Heart right ventricle (tissue), 16 donors: ENCODE results near the gene FLNB. TPM values are rescaled to one million over a fixed set of nuclear protein-coding genes. Genes with fewer than 3 reads are reported as not detected.
"Not testable (repeated sequence)": the region's sequence is repeated elsewhere in the genome, so short reads cannot be mapped to it uniquely, and the experiment has no call there.

Experiments used
- ATAC-seq, 8 donors: fragments of 200-7000 bp; cut with Tn5 transposase; one replicate each; pipeline ENCODE4 v1.9.1; 2020; ENCODE audit warnings: mild to moderate bottlenecking in 8 of 8, moderate library complexity in 8 of 8, moderate number of reproducible peaks in 1 of 8
- DNase-seq, 2 donors: peaks; one replicate each; pipeline ENCODE4 v3.0.0-alpha.2; 2020
- H3K27ac ChIP-seq, 10 donors: fragments of 200-600 bp; sonication (generic) in 2 of 10; one replicate each; pipeline versions ENCODE4 v1.5.0 to v1.8.0; 2020 to 2022; ENCODE audit warnings: mild to moderate bottlenecking in 3 of 10
- H3K27me3 ChIP-seq, 7 donors: fragments of 200-600 bp; one replicate each; pipeline ENCODE4 v1.8.0; 2021 to 2022; ENCODE audit warnings: mild to moderate bottlenecking in 2 of 7
- H3K36me3 ChIP-seq, 9 donors: fragments of 200-600 bp; sonication (generic) in 1 of 9; one replicate each; pipeline versions ENCODE4 v1.5.0 to v1.8.0; 2020 to 2022; ENCODE audit warnings: mild to moderate bottlenecking in 2 of 9
- H3K4me1 ChIP-seq, 9 donors: fragments of 200-600 bp; sonication (generic) in 1 of 9; one replicate each; pipeline versions ENCODE4 v1.5.0 to v1.8.0; 2020 to 2022; ENCODE audit warnings: mild to moderate bottlenecking in 4 of 9
- H3K4me3 ChIP-seq, 10 donors: fragments of 200-600 bp; sonication (generic) in 2 of 10; one replicate each; pipeline versions ENCODE4 v1.5.0 to v1.8.0; 2020 to 2022; ENCODE audit warnings: mild to moderate bottlenecking in 7 of 10, moderate library complexity in 2 of 10
- H3K9me3 ChIP-seq, 11 donors: fragments of 200-600 bp in 10 of 11; sonication (generic) in 2 of 11; one replicate each; pipeline versions ENCODE4 v1.5.0 to v1.8.0; 2013 to 2022; ENCODE audit warnings: mild to moderate bottlenecking in 2 of 11, control low read depth in 1 of 11, moderate library complexity in 1 of 11
- WGBS, 2 donors: extraction: QIAGEN DNeasy Blood & Tissue Kit; methylation state at CpG; one replicate each; pipeline ENCODE4 v1.1.7; 2013; ENCODE audit warnings: inconsistent platforms in 1 of 2; 5-methylcytosine and 5-hydroxymethylcytosine counted together
- intact Hi-C, 10 donors: fragments of 100-400 bp; cut with DNase I; formaldehyde crosslinking; loops; one replicate each; pipeline versions ENCODE4 v1.11.1 to v1.14.2; 2022
- polyA plus RNA-seq, 2 donors: library from polyadenylated mRNA; stranded (reverse); fragments of 200-250 nt; gene quantifications; one replicate each; pipeline ENCODE4 v1.2.3, GENCODE V29; 2013
- total RNA-seq, 10 donors: library from RNA; stranded (reverse); fragmentation: NEBNext Ultra II Directional in 3 of 10; extraction: Animal tissue kit (Norgen Biotek cat#: 25700) in 3 of 10; gene quantifications; one replicate each; pipeline versions ENCODE4 v1.2.1 to v1.2.4, GENCODE V29; 2021 to 2023
- TF ChIP-seq, protein P1 (sequence below), 9 donors: fragments of 200-600 bp; sonication (generic) in 2 of 9; IDR thresholded peaks; one replicate each; pipeline versions ENCODE4 v1.5.0 to v1.8.0; 2021 to 2022; ENCODE audit warnings: antibody characterized with exemption in 9 of 9, mild to moderate bottlenecking in 5 of 9, moderate library complexity in 1 of 9
- donor health status: Arrhythmogenic right ventricular cardiomyopathy.
- donor health status: ischemic (EF 13 %, LVEDD 7.1; RV severe dilation, severe dysfunction).
- donor health status: healthy with polysubstance abuse.
- donor health status: DM: no; HTN: yes; CAD: no.
- donor health status: DM: no; HTN: no; CAD: no.
- donor health status: ischemic (EF 25% LVEDD 6.9; RV normal size, moderate dysfunction).
- donor health status: ischemic (EF 25% LVEDD 5.7; RV mildly dilated, moderate dysfunction).
- donor health status: healthy.
- donor health status: DM: yes; HTN: yes; CAD: no.
- donor health status: Ischemic cardiomyopathy.
- donor health status: ischemic (EF 35%, LVEDD 5.7; RV mildly dilated, moderate dysfunction).
- donor health status: nonischemic (EF 11% LVEDD 7.7; RV severe dilation, severe dysfunction).
- donor health status: DM: yes; HTN: yes; CAD: no.
- donor health status: PGD.
- donor health status: ischemic (EF 29% LVEDD 5.4; RV normal size, mild dysfunction).
- donor health status: nonischemic (EF 23%, LVEDD 6.1; RV moderate dilation, normal function).

The FLNB gene
- total and polyA plus RNA-seq, 12 donors, result 27.4 to 65.3 (median 38.6) TPM

DNA sequence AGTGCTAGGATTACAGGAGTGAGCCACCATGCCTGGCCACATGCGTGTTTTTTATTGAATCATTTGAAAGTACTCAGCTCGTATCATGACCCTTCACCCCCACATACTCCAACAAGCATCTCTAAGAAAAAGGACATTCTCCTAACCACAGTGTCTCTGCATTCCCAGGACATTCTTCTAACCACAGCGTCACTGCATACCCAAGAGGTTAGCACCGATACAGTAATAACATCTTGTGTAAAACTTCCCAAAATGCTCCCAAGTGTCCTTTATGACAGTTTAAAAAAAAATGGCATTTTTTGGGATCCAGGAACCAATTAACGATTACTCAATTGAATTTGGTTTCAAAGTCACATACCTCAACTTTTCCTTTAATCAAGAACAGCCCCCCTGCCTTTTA lies 39.6 kb downstream of the FLNB start:
- WGBS, 2 donors, result 75 to 84% methylated on average over 5 of the region's 5 CpGs
- TF ChIP-seq, protein P1, sequence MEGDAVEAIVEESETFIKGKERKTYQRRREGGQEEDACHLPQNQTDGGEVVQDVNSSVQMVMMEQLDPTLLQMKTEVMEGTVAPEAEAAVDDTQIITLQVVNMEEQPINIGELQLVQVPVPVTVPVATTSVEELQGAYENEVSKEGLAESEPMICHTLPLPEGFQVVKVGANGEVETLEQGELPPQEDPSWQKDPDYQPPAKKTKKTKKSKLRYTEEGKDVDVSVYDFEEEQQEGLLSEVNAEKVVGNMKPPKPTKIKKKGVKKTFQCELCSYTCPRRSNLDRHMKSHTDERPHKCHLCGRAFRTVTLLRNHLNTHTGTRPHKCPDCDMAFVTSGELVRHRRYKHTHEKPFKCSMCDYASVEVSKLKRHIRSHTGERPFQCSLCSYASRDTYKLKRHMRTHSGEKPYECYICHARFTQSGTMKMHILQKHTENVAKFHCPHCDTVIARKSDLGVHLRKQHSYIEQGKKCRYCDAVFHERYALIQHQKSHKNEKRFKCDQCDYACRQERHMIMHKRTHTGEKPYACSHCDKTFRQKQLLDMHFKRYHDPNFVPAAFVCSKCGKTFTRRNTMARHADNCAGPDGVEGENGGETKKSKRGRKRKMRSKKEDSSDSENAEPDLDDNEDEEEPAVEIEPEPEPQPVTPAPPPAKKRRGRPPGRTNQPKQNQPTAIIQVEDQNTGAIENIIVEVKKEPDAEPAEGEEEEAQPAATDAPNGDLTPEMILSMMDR (IDR thresholded peaks at IDR 0.05), result no peak
- H3K4me1 ChIP-seq, result peaks cover 16 to 87% (median 75%) of the 10 kb centered on the region in 9 donors
- no peak overlapping the region for H3K4me3 ChIP-seq
- H3K9me3 ChIP-seq, result no peaks in the 10 kb centered on the region
- H3K27ac ChIP-seq, result peak overlapping the region in 7 of 10 donors; percentile 49 to 91 (median 76)
- no peaks in the 10 kb centered on the region for H3K27me3 ChIP-seq
- no peaks in the 10 kb centered on the region for H3K36me3 ChIP-seq
- intact Hi-C loops, result loop anchor here in 2 of 10 donors (5.0 kb wide), 1 partner anchor 36 kb away; no protein-coding TSS in a partner anchor
- ATAC-seq (no peak), DNase-seq (no peak)

DNA sequence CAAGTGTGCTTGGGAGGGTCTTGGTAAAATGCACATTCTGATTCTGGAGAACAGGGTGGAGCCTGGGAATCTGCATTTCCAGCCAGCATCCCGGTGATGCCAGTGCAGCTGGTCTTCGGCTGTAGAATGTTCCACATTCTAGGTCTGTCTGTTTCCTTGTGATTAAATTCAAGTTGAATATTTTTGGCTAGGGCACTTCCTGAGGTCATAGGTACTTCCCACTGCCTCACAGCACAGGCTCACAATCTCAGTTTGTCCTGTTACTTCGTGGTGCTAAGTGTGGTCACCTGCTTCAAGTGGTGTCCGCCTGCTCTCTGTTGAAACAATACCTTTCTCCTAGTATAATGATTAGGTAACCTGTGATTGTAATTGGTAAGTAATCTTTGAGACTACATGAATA lies 40.1 kb downstream of the FLNB start:
- intact Hi-C loops, result loop anchor here in 2 of 10 donors (5.0 kb wide), 1 partner anchor 36 kb away; no protein-coding TSS in a partner anchor
- peak overlapping the region; percentile 49 to 91 (median 70) for H3K27ac ChIP-seq
- H3K4me3 ChIP-seq, result no peak overlapping the region
- peaks cover 16 to 89% (median 73%) of the 10 kb centered on the region in 9 donors for H3K4me1 ChIP-seq
- no peaks in the 10 kb centered on the region for H3K9me3 ChIP-seq
- H3K27me3 ChIP-seq, result no peaks in the 10 kb centered on the region
- TF ChIP-seq, protein P1 (IDR thresholded peaks at IDR 0.05), result no peak
- H3K36me3 ChIP-seq, result no peaks in the 10 kb centered on the region
- 30 to 37% methylated on average over 4 of the region's 4 CpGs for WGBS, 2 donors
- ATAC-seq, result peak in 6 of 8 donors; percentile 33 to 63 (median 46)
- DNase-seq, result peak in 1 of 2 donors; percentile 47

DNA sequence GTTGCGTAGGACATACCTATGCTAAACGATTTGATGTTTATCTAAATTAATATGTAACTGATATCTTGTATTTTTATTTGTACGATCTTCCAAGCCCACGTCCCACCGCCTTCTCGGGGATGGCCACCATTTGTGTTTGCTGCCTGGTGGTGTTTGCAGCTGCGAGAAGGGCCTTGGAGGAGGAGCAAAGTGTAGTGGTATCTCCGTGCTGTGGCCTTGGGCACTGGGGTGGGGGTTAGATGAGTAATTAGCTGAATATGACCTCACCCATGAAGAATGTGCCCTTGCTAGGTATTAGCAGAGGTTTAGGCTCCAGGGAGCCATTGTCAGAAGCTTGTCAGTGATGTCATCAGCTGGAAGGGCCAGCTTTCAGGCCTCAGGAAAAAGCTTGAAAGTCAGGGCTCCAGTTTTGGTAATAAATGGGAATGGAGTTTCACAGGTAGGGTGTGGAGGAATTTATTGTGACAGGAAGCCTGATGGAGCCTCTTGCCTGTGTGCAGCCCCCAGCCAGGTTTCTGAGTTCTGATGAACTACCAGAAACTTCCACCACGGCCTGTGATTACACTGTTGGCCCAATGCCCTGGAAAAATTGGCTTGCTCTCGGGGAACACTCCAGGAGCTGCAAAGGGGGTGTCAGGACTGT lies 41.0 kb downstream of the FLNB start:
- intact Hi-C loops, result loop anchor here in 2 of 10 donors (5.0 kb wide), 1 partner anchor 37 kb away; no protein-coding TSS in a partner anchor
- peak; percentile 59 to 85 (median 82) for ATAC-seq
- H3K4me3 ChIP-seq, result no peak overlapping the region
- H3K4me1 ChIP-seq, result peaks cover 16 to 85% (median 65%) of the 10 kb centered on the region in 9 donors
- 49 to 52% methylated on average over 10 of the region's 10 CpGs for WGBS, 2 donors
- H3K27me3 ChIP-seq, result no peaks in the 10 kb centered on the region
- TF ChIP-seq, protein P1 (IDR thresholded peaks at IDR 0.05), result no peak
- H3K36me3 ChIP-seq, result no peaks in the 10 kb centered on the region
- peak; percentile 28 to 77 for DNase-seq
- peak overlapping the region; percentile 49 to 91 (median 70) for H3K27ac ChIP-seq
- no peaks in the 10 kb centered on the region for H3K9me3 ChIP-seq

DNA sequence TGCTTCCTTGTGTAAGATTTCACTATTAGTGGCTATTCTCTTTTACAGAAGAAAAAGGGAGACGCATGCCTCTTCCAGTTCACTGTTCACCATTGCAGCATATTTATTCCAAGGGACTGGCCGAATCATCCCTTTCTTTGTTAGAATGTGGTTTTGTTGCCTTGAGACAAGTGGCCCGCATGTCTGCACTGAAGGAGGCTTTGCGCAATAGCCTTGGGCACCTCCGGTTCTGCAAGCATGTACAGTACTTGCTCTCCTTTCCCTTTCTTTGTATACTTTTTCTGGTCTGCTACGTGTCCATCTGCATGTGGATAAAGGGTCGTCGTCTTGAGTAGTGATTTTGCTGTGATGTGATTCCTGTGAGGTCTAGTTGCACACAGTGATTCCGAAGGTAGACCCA lies 43.0 kb downstream of the FLNB start:
- ATAC-seq, result no peak
- Histone ChIP-seq H3K27ac (peak overlapping the region in 6 of 10 donors; percentile 64 to 91 (median 77)), H3K9me3 (no peaks in the 10 kb centered on the region), H3K27me3 (no peaks in the 10 kb centered on the region), H3K36me3 (no peaks in the 10 kb centered on the region), H3K4me3 (no peak overlapping the region), H3K4me1 (peaks cover 16 to 69% (median 52%) of the 10 kb centered on the region in 9 donors)
- DNase-seq, result no peak
- TF ChIP-seq, protein P1 (IDR thresholded peaks at IDR 0.05), result no peak
- WGBS, 2 donors, result 83 to 90% methylated on average over 9 of the region's 9 CpGs
- intact Hi-C loops, result loop anchor here in 1 of 10 donors (5.0 kb wide), 1 partner anchor 39 kb away; no protein-coding TSS in a partner anchor

DNA sequence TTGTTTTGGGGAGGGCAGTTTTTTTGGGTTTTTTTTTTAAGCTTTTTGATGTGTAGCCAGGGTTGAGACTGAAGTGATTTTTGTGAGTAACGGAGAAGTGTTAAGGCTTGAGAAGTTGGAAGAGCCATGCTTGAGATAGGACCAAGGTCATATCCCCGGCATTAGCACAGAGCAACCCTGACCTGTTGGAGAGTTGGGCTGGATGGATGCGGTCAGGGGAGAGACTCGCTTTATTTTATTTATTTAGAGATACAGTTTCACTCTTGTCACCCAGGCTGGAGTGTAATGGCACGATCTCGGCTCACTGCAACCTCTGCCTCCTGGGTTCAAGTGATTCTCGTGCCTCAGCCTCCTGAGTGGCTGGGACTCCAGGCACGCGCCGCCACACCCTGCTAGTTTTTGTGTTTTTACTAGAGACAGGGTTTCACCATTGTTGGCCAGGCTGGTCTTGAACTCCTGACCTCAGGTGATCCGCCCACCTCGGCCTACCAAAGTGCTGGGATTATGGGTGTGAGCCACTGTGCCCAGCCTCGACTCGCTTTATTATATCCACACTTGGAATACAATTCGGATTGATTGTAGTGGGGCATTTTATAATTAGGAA lies 43.5 kb downstream of the FLNB start:
- not testable (repeated sequence) for H3K9me3 ChIP-seq, H3K36me3 ChIP-seq, H3K27me3 ChIP-seq, H3K4me3 ChIP-seq, DNase-seq, ATAC-seq
- intact Hi-C loops, result loop anchor here in 1 of 10 donors (5.0 kb wide), 1 partner anchor 39 kb away; no protein-coding TSS in a partner anchor
- 87 to 96% methylated on average over 15 of the region's 15 CpGs for WGBS, 2 donors
- Histone ChIP-seq H3K27ac (peak overlapping the region in 8 of 10 donors; percentile 2 to 91 (median 68)), H3K4me1 (peaks cover 16 to 69% (median 52%) of the 10 kb centered on the region in 9 donors)
